ENCODE measurements around the gene WDR54.

Gene WDR54

DNA sequence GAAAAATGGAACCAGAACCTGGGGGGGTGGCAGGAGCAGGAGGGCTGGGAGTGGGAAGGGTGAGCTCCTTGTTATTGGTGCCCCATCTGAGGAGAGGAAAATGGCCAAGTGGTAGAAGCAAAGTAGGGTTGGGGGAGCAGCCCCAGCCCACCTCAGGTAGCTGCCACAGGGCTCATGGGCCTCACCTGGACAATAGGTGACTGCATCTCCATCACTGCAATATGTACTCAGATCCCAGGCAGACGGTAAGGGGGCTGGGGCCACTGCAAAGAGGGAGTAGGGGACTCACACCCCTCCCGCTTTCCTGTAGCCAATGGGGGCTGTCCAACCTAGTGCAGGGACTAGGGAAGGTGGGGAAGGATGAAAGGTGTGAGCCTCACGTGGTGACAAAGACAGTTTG lies 4.3 kb upstream of the WDR54 start:
- Histone ChIP-seq H3K36me3 (ENCODE audit: insufficient read depth) (no peaks in the 10 kb centered on the region), H3K27me3 (ENCODE audit: insufficient read depth, low read depth) (no peaks in the 10 kb centered on the region), H2AFZ (ENCODE audit: low read depth) (no peak overlapping the region), H3K27ac (no peak overlapping the region), H3K79me2 (ENCODE audit: insufficient read depth, low read depth) (no peaks in the 10 kb centered on the region), H3K9ac (no peak overlapping the region), H4K20me1 (ENCODE audit: insufficient read depth) (no peaks in the 10 kb centered on the region), H3K4me1 (ENCODE audit: low read depth, poor library complexity, severe bottlenecking) (peaks cover 11% of the 10 kb centered on the region), H3K4me2 (no peak overlapping the region), H3K4me3 (IDR thresholded peaks at IDR 0.05; ENCODE audit: insufficient read depth, low read depth, low read length) (no peak overlapping the region)
- no peak for TF ChIP-seq CTCF (conservative IDR thresholded peaks at IDR 0.05; ENCODE audit: low read depth, low read length)

- Histone ChIP-seq H3K4me1 (ENCODE audit: low read depth, poor library complexity, severe bottlenecking) (peaks cover 14% of the 10 kb centered on the region), H3K4me3 (IDR thresholded peaks at IDR 0.05; ENCODE audit: insufficient read depth, low read depth, low read length) (no peak overlapping the region), H3K4me2 (no peak overlapping the region), H2AFZ (ENCODE audit: low read depth) (no peak overlapping the region), H3K79me2 (ENCODE audit: insufficient read depth, low read depth) (no peaks in the 10 kb centered on the region), H3K27me3 (ENCODE audit: insufficient read depth, low read depth) (no peaks in the 10 kb centered on the region), H3K27ac (no peak overlapping the region), H3K9ac (no peak overlapping the region), H4K20me1 (ENCODE audit: insufficient read depth) (no peaks in the 10 kb centered on the region), H3K36me3 (ENCODE audit: insufficient read depth) (no peaks in the 10 kb centered on the region)
- no peak for TF ChIP-seq CTCF (conservative IDR thresholded peaks at IDR 0.05; ENCODE audit: low read depth, low read length)
Observed at GRCh38 chr2:74417763-74418162, 3.8 kb upstream of the WDR54 start.

DNA sequence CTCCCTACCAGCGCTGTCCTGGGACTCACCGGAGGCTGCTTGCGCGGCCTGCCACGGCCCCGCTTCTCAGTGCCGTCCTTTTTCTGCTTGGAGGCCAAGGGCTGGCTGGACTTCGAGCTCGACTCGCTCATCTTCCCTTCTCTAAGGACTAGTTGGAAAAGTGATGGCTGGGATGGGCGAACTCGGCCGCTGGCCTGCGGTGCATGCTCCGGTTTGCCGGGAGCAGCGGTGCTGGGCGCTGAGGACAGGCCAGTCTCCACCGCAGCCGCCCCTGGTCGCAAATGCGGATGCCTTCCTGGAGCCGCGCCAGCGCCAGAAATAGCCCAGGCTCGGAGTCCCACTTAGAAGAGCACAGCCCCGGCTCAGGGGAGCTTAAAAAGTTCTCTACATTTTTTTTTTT lies 3.2 kb upstream of the WDR54 start:
- Histone ChIP-seq H2AFZ (ENCODE audit: low read depth) (no peak overlapping the region), H3K9ac (no peak overlapping the region)
- no peak for TF ChIP-seq CTCF (conservative IDR thresholded peaks at IDR 0.05; ENCODE audit: low read depth, low read length)

DNA sequence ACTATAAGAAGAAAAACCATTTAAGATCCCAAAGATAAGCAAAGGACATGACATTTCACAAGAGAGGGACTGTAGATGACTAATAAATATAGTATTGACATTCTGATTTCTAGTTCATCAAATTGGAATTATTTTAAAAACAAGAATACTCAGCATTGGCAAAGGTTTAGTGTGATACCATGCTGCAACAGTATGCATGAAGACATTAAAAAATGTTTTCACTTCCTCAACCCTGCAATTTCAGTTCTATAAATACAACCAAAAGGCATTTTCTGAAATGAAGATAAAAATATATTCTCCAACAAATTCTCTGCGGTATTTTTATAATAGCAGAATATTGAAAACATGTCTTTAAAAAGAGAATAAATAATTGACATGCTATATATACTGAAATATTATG lies 2.2 kb upstream of the WDR54 start:
- no peak overlapping the region for H2AFZ ChIP-seq (ENCODE audit: low read depth)
- H4K20me1 ChIP-seq (ENCODE audit: insufficient read depth): no peaks in the 10 kb centered on the region
- no peak overlapping the region for H3K27ac ChIP-seq
- no peak overlapping the region for H3K9ac ChIP-seq
- peaks cover 14% of the 10 kb centered on the region for H3K4me1 ChIP-seq (ENCODE audit: low read depth, poor library complexity, severe bottlenecking)
- H3K36me3 ChIP-seq (ENCODE audit: insufficient read depth): no peaks in the 10 kb centered on the region
- H3K79me2 ChIP-seq (ENCODE audit: insufficient read depth, low read depth): no peaks in the 10 kb centered on the region
- H3K4me2 ChIP-seq: no peak overlapping the region
- no peak for TF ChIP-seq CTCF (conservative IDR thresholded peaks at IDR 0.05; ENCODE audit: low read depth, low read length)
- no peak overlapping the region for H3K4me3 ChIP-seq (IDR thresholded peaks at IDR 0.05; ENCODE audit: insufficient read depth, low read depth, low read length)
- H3K27me3 ChIP-seq (ENCODE audit: insufficient read depth, low read depth): no peaks in the 10 kb centered on the region

More for the DNA sequence above, 3.2 kb upstream of the WDR54 start:
- Histone ChIP-seq H3K4me3 (IDR thresholded peaks at IDR 0.05; ENCODE audit: insufficient read depth, low read depth, low read length) (no peak overlapping the region), H3K4me2 (no peak overlapping the region), H4K20me1 (ENCODE audit: insufficient read depth) (no peaks in the 10 kb centered on the region), H3K4me1 (ENCODE audit: low read depth, poor library complexity, severe bottlenecking) (peaks cover 14% of the 10 kb centered on the region), H3K27ac (no peak overlapping the region), H3K27me3 (ENCODE audit: insufficient read depth, low read depth) (no peaks in the 10 kb centered on the region), H3K79me2 (ENCODE audit: insufficient read depth, low read depth) (no peaks in the 10 kb centered on the region), H3K36me3 (ENCODE audit: insufficient read depth) (no peaks in the 10 kb centered on the region)
